OCI-LY7 (cell line): Measurements from ENCODE around the gene TRNT1.

Source experiments
- EZH2phosphoT487 ChIP-seq: fragments of 200-600 bp; sonication (generic); IDR thresholded peaks from 2 replicates; pipeline ENCODE4 v1.6.1; 2018; ENCODE audit warnings: low read depth, borderline replicate concordance, mild to moderate bottlenecking, mixed run types, antibody characterized with exemption, low read length, moderate library complexity, mixed read lengths
- TF ChIP-seq, protein P1 (sequence below): fragments of 200-600 bp; sonication (generic); conservative IDR thresholded peaks from 2 replicates; pipeline ENCODE4 v1.5.1; 2014; ENCODE audit warnings: mild to moderate bottlenecking, antibody characterized with exemption, low read length, moderate library complexity, mixed read lengths

DNA sequence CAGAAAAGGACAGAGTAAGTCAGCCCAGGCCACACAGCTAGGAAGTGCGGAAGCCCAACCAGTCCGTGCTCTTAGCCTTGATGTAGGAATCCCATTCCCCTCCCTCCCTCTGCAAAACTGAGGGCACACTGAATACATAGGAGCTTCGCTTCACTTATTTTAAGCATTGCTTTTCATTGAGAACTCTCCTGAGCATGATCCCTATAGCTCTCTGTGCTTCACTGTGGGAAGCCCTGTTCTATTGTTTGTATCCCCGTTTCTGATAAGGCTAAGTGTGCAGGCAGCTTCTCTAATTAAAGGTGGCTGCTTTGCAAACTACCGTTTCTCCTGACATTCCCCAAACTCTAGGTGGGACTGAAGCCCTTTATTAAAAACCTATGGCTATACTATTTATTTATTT lies 46.4 kb upstream of the TRNT1 start:
- TF ChIP-seq, protein P1, sequence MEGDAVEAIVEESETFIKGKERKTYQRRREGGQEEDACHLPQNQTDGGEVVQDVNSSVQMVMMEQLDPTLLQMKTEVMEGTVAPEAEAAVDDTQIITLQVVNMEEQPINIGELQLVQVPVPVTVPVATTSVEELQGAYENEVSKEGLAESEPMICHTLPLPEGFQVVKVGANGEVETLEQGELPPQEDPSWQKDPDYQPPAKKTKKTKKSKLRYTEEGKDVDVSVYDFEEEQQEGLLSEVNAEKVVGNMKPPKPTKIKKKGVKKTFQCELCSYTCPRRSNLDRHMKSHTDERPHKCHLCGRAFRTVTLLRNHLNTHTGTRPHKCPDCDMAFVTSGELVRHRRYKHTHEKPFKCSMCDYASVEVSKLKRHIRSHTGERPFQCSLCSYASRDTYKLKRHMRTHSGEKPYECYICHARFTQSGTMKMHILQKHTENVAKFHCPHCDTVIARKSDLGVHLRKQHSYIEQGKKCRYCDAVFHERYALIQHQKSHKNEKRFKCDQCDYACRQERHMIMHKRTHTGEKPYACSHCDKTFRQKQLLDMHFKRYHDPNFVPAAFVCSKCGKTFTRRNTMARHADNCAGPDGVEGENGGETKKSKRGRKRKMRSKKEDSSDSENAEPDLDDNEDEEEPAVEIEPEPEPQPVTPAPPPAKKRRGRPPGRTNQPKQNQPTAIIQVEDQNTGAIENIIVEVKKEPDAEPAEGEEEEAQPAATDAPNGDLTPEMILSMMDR = no peak
- no peak for TF ChIP-seq EZH2phosphoT487
